GM19023 (cell line): ENCODE results near the gene HOXA5.

Source experiments
- ATAC-seq: cut with Tn5 transposase; IDR thresholded peaks from one replicate; pipeline ENCODE4 v1.9.1; 2021; ENCODE audit warnings: mild to moderate bottlenecking, moderate library complexity; ENCODE audit not compliant: unreplicated experiment

The HOXA5 gene

GRCh38 chr7:27122077-27122910 lies 21.2 kb downstream of the HOXA5 start:
- no peak for ATAC-seq

- ATAC-seq = no peak
These were observed 21.8 kb downstream of the HOXA5 start for GRCh38 chr7:27121684-27122076.

- ATAC-seq = no peak
These were observed 24.0 kb downstream of the HOXA5 start for GRCh38 chr7:27119412-27119911.

- ATAC-seq = no peak
These were observed 24.9 kb downstream of the HOXA5 start for GRCh38 chr7:27118580-27118979.

GRCh38 chr7:27117887-27118491 lies 25.5 kb downstream of the HOXA5 start:
- ATAC-seq = no peak

GRCh38 chr7:27116962-27117886 lies 26.3 kb downstream of the HOXA5 start:
- ATAC-seq = no peak

GRCh38 chr7:27116031-27116961 lies 27.2 kb downstream of the HOXA5 start:
- ATAC-seq = no peak

GRCh38 chr7:27115221-27116026 lies 28.1 kb downstream of the HOXA5 start:
- ATAC-seq = no peak

- no peak for ATAC-seq
These were observed 28.6 kb downstream of the HOXA5 start for GRCh38 chr7:27114881-27115220.

- no peak for ATAC-seq
These were observed 29.3 kb downstream of the HOXA5 start for GRCh38 chr7:27113991-27114769.

GRCh38 chr7:27112955-27113949 lies 30.2 kb downstream of the HOXA5 start:
- no peak for ATAC-seq

- no peak for ATAC-seq
These were observed 31.1 kb downstream of the HOXA5 start for GRCh38 chr7:27112361-27112760.

- no peak for ATAC-seq
These were observed 31.7 kb downstream of the HOXA5 start for GRCh38 chr7:27111751-27112277.

GRCh38 chr7:27111042-27111750 lies 32.3 kb downstream of the HOXA5 start:
- no peak for ATAC-seq

- ATAC-seq = no peak
These were observed 33.1 kb downstream of the HOXA5 start for GRCh38 chr7:27110186-27111031.
